Measurements from ENCODE around the gene MTMR1.

- TF ChIP-seq, protein P1, sequence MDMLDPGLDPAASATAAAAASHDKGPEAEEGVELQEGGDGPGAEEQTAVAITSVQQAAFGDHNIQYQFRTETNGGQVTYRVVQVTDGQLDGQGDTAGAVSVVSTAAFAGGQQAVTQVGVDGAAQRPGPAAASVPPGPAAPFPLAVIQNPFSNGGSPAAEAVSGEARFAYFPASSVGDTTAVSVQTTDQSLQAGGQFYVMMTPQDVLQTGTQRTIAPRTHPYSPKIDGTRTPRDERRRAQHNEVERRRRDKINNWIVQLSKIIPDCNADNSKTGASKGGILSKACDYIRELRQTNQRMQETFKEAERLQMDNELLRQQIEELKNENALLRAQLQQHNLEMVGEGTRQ (CRISPR knock-in tag; IDR thresholded peaks at IDR 0.05): no peak
- TF ChIP-seq, protein P2, sequence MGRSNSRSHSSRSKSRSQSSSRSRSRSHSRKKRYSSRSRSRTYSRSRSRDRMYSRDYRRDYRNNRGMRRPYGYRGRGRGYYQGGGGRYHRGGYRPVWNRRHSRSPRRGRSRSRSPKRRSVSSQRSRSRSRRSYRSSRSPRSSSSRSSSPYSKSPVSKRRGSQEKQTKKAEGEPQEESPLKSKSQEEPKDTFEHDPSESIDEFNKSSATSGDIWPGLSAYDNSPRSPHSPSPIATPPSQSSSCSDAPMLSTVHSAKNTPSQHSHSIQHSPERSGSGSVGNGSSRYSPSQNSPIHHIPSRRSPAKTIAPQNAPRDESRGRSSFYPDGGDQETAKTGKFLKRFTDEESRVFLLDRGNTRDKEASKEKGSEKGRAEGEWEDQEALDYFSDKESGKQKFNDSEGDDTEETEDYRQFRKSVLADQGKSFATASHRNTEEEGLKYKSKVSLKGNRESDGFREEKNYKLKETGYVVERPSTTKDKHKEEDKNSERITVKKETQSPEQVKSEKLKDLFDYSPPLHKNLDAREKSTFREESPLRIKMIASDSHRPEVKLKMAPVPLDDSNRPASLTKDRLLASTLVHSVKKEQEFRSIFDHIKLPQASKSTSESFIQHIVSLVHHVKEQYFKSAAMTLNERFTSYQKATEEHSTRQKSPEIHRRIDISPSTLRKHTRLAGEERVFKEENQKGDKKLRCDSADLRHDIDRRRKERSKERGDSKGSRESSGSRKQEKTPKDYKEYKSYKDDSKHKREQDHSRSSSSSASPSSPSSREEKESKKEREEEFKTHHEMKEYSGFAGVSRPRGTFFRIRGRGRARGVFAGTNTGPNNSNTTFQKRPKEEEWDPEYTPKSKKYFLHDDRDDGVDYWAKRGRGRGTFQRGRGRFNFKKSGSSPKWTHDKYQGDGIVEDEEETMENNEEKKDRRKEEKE (IDR thresholded peaks at IDR 0.05; ENCODE audit: borderline replicate concordance in 1 of 2, control insufficient read depth in 1 of 2, low read depth in 2 of 2, low read length in 1 of 2): no peak
- TF ChIP-seq HNRNPK (IDR thresholded peaks at IDR 0.05; ENCODE audit: low read depth, low read length, poor library complexity, severe bottlenecking) (no peak), GTF2B (IDR thresholded peaks at IDR 0.05; ENCODE audit: extremely low read depth, insufficient read length) (no peak), NR2C1 (IDR thresholded peaks at IDR 0.05) (no peak), NR2C1 (tag; IDR thresholded peaks at IDR 0.05) (no peak), STAG1 (CRISPR knock-in tag; IDR thresholded peaks at IDR 0.05; ENCODE audit: borderline replicate concordance) (no peak), KLF13 (tag; IDR thresholded peaks at IDR 0.05; ENCODE audit: borderline replicate concordance, low read depth) (no peak), IFI16 (CRISPR knock-in tag; IDR thresholded peaks at IDR 0.05) (no peak), EZH2 (IDR thresholded peaks at IDR 0.05; ENCODE audit: borderline replicate concordance, low read depth, low read length) (no peak), ZNF146 (CRISPR knock-in tag; IDR thresholded peaks at IDR 0.05; ENCODE audit: unreplicated experiment) (no peak), SMARCE1 (IDR thresholded peaks at IDR 0.05) (no peak)
- TF ChIP-seq, protein P3, sequence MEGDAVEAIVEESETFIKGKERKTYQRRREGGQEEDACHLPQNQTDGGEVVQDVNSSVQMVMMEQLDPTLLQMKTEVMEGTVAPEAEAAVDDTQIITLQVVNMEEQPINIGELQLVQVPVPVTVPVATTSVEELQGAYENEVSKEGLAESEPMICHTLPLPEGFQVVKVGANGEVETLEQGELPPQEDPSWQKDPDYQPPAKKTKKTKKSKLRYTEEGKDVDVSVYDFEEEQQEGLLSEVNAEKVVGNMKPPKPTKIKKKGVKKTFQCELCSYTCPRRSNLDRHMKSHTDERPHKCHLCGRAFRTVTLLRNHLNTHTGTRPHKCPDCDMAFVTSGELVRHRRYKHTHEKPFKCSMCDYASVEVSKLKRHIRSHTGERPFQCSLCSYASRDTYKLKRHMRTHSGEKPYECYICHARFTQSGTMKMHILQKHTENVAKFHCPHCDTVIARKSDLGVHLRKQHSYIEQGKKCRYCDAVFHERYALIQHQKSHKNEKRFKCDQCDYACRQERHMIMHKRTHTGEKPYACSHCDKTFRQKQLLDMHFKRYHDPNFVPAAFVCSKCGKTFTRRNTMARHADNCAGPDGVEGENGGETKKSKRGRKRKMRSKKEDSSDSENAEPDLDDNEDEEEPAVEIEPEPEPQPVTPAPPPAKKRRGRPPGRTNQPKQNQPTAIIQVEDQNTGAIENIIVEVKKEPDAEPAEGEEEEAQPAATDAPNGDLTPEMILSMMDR (IDR thresholded peaks at IDR 0.05 in 2 of 3, conservative IDR thresholded peaks at IDR 0.05 in 1 of 3; ENCODE audit: insufficient read depth in 2 of 3, low read depth in 1 of 3, low read length in 3 of 3): no peak
- TF ChIP-seq, protein P4, sequence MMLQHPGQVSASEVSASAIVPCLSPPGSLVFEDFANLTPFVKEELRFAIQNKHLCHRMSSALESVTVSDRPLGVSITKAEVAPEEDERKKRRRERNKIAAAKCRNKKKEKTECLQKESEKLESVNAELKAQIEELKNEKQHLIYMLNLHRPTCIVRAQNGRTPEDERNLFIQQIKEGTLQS (IDR thresholded peaks at IDR 0.05): no peak
- TF ChIP-seq, protein P4 (CRISPR knock-in tag; conservative IDR thresholded peaks at IDR 0.05): no peak
These were observed 88.5 kb downstream of the MTMR1 start for GRCh38 chrX:150781677-150782076.
